Kidney (tissue), 14 donors: Measurements from ENCODE around the gene ARGLU1. TPM values are rescaled to one million over a fixed set of nuclear protein-coding genes. Genes with fewer than 3 reads are reported as not detected.
A peak's percentile ranks its signal among the peaks of the same experiment; 100 is the strongest.

ENCODE experiments used
- DNase-seq, 5 donors: peaks; one replicate each; pipeline ENCODE4 v3.0.0-alpha.2; 2013 to 2020
- FAIRE-seq: peaks from 2 replicates; lab custom pipeline; 2012; peaks lifted over from hg19 to GRCh38; lab: Jason Lieb, UNC
- H3K27ac ChIP-seq, 2 donors: one replicate each; pipeline ENCODE4 v1.7.0; 2013; ENCODE audit warnings: low read depth in 2 of 2, low read length in 2 of 2, inconsistent platforms in 1 of 2
- H3K27me3 ChIP-seq: one replicate; pipeline ENCODE4 v1.7.1; 2013; ENCODE audit warnings: low read length, inconsistent platforms; ENCODE audit not compliant: control insufficient read depth, insufficient read depth
- H3K36me3 ChIP-seq, 3 donors: one replicate each; pipeline versions ENCODE4 v1.7.0 to v1.7.1; 2013; ENCODE audit warnings: low read length in 3 of 3, control low read depth in 1 of 3, inconsistent platforms in 1 of 3; ENCODE audit not compliant: insufficient read depth in 3 of 3, control insufficient read depth in 2 of 3
- H3K4me1 ChIP-seq, 3 donors: one replicate each; pipeline versions ENCODE4 v1.7.0 to v1.7.1; 2013; ENCODE audit warnings: low read length in 3 of 3, inconsistent platforms in 1 of 3, low read depth in 1 of 3; ENCODE audit not compliant: control insufficient read depth in 2 of 3, insufficient read depth in 2 of 3
- H3K4me3 ChIP-seq, 3 donors: one replicate each; pipeline versions ENCODE4 v1.7.0 to v1.8.1; 2013; ENCODE audit warnings: low read length in 3 of 3, control low read depth in 1 of 3, inconsistent platforms in 1 of 3
- H3K9ac ChIP-seq, 3 donors: one replicate each; pipeline versions ENCODE4 v1.7.0 to v1.7.1; 2013; ENCODE audit warnings: low read length in 3 of 3, control low read depth in 1 of 3, inconsistent platforms in 1 of 3
- H3K9me3 ChIP-seq, 3 donors: one replicate each; pipeline versions ENCODE4 v1.7.0 to v1.7.1; 2013; ENCODE audit warnings: low read length in 3 of 3, control low read depth in 1 of 3, inconsistent platforms in 1 of 3; ENCODE audit not compliant: control insufficient read depth in 2 of 3, insufficient read depth in 1 of 3
- intact Hi-C: fragments of 100-400 bp; cut with DNase I; formaldehyde crosslinking; loops from one replicate; pipeline ENCODE4 v1.11.1; 2022
- polyA plus RNA-seq: library from polyadenylated mRNA; stranded (reverse); fragments of 350-450 nt; fragmentation: Illumina TruSeq; extraction: RNeasy Lipid Tissue Mini Kit (QIAGEN cat#74804); gene quantifications from one replicate; pipeline ENCODE4 v1.2.3, GENCODE V29; 2014; ENCODE audit warnings: low read depth, low replicate concordance; ENCODE audit not compliant: insufficient read depth
- total RNA-seq: library from RNA; stranded (reverse); fragmentation: NEBNext Ultra II Directional; extraction: Animal tissue kit (Norgen Biotek cat#: 25700); gene quantifications from one replicate; pipeline ENCODE4 v1.2.1, GENCODE V29; 2021
- TF ChIP-seq, protein P1 (sequence below): IDR thresholded peaks from 3 replicates; pipeline ENCODE4 v1.5.1; 2012; ENCODE audit warnings: mild to moderate bottlenecking, moderate library complexity, borderline replicate concordance; ENCODE audit not compliant: insufficient read depth; ENCODE audit errors: extremely low read depth
- donor health status: control.
- donor health status: control.
- donor health status: control.
- donor health status: control.
- donor health status: control.
- donor health status: DM: yes; HTN: yes; CAD: no.
- donor health status: Normal renal cell carcinoma (clear cell type).

Gene ARGLU1
- total and polyA plus RNA-seq, 2 donors from 2014 or later: 39.0 to 86.7 TPM

DNA sequence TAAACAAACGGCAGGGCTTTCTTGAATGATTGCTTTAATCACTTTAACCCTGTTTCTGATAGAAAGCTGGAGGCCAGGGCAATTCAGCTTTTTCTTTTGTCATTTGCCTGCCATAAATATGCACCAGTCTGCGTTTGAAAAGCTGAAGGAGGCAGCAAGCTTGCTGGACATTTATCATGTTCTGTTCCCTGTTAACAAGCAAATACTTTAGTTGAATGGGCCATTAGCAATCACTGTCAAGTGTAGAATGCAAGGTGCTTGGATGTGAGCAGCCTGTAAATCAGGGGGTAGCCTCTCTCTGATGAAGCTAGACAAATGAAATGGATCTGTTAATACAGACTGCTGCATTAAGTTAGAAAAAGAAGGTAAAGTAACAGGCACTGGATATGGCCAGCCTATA lies 40.1 kb downstream of the ARGLU1 start:
- Histone ChIP-seq H3K27ac (no peak overlapping the region), H3K9ac (no peak overlapping the region), H3K27me3 (no peaks in the 10 kb centered on the region), H3K4me1 (peaks cover 0 to 8% (median 0%) of the 10 kb centered on the region in 3 donors), H3K36me3 (no peaks in the 10 kb centered on the region), H3K4me3 (no peak overlapping the region), H3K9me3 (no peaks in the 10 kb centered on the region)
- intact Hi-C loops: no loop called here
- TF ChIP-seq, protein P1, sequence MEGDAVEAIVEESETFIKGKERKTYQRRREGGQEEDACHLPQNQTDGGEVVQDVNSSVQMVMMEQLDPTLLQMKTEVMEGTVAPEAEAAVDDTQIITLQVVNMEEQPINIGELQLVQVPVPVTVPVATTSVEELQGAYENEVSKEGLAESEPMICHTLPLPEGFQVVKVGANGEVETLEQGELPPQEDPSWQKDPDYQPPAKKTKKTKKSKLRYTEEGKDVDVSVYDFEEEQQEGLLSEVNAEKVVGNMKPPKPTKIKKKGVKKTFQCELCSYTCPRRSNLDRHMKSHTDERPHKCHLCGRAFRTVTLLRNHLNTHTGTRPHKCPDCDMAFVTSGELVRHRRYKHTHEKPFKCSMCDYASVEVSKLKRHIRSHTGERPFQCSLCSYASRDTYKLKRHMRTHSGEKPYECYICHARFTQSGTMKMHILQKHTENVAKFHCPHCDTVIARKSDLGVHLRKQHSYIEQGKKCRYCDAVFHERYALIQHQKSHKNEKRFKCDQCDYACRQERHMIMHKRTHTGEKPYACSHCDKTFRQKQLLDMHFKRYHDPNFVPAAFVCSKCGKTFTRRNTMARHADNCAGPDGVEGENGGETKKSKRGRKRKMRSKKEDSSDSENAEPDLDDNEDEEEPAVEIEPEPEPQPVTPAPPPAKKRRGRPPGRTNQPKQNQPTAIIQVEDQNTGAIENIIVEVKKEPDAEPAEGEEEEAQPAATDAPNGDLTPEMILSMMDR: no peak
- DNase-seq (peak in 2 of 5 donors; percentile 48 to 60), FAIRE-seq (no peak)

DNA sequence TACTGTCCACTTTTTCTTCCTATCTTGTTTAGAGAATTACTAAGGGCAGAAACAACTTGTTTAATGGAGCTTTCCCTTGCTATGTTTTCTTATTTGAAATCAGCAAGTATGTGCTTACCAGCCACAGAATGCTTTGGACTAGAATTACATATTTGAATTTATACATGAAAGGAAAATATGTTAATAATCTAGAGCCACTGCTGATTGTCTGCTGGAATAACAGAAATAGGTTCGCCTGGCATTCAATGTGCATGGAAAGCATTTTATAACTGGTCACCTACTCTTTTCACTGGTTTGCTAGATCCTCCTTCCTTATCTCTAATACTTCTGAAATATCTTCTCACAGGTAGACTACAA lies 40.5 kb downstream of the ARGLU1 start:
- FAIRE-seq: no peak
- TF ChIP-seq, protein P1: no peak
- H3K36me3 ChIP-seq: no peaks in the 10 kb centered on the region
- H3K9me3 ChIP-seq: no peaks in the 10 kb centered on the region
- intact Hi-C loops: no loop called here
- H3K27me3 ChIP-seq: no peaks in the 10 kb centered on the region
- H3K4me3 ChIP-seq: no peak overlapping the region
- no peak for DNase-seq
- no peak overlapping the region for H3K9ac ChIP-seq
- H3K27ac ChIP-seq: no peak overlapping the region
- H3K4me1 ChIP-seq: peaks cover 0 to 8% (median 0%) of the 10 kb centered on the region in 3 donors

GRCh38 chr13:106526738-106527444 lies 41.0 kb downstream of the ARGLU1 start:
- no peak overlapping the region for H3K4me3 ChIP-seq
- DNase-seq (no peak), FAIRE-seq (no peak)
- no peak overlapping the region for H3K9ac ChIP-seq
- H3K9me3 ChIP-seq: no peaks in the 10 kb centered on the region
- no peaks in the 10 kb centered on the region for H3K27me3 ChIP-seq
- H3K27ac ChIP-seq: no peak overlapping the region
- H3K36me3 ChIP-seq: no peaks in the 10 kb centered on the region
- TF ChIP-seq, protein P1: no peak
- intact Hi-C loops: no loop called here
- H3K4me1 ChIP-seq: peaks cover 0 to 8% (median 0%) of the 10 kb centered on the region in 3 donors
